HG03439 (cell line): ENCODE data around the gene NTSR1.

Experiments used
- ATAC-seq: cut with Tn5 transposase; IDR thresholded peaks from one replicate; pipeline ENCODE4 v1.9.1; 2021; ENCODE audit warnings: mild to moderate bottlenecking, moderate library complexity; ENCODE audit not compliant: unreplicated experiment

NTSR1 gene

GRCh38 chr20:62723768-62724450, 15.3 kb downstream of the NTSR1 start:
- no peak for ATAC-seq

- no peak for ATAC-seq
These were observed 16.3 kb downstream of the NTSR1 start for GRCh38 chr20:62724692-62725595.

- no peak for ATAC-seq
These were observed 17.1 kb downstream of the NTSR1 start for GRCh38 chr20:62725596-62726268.

- no peak for ATAC-seq
These were observed 17.6 kb downstream of the NTSR1 start for GRCh38 chr20:62726276-62726675.

- no peak for ATAC-seq
These were observed 18.3 kb downstream of the NTSR1 start for GRCh38 chr20:62726716-62727583.

GRCh38 chr20:62727584-62728027, 19.0 kb downstream of the NTSR1 start:
- no peak for ATAC-seq

- no peak for ATAC-seq
These were observed 19.6 kb downstream of the NTSR1 start for GRCh38 chr20:62728028-62728780.

- ATAC-seq: no peak
These were observed 20.2 kb downstream of the NTSR1 start for GRCh38 chr20:62728781-62729300.

- no peak for ATAC-seq
These were observed 21.8 kb downstream of the NTSR1 start for GRCh38 chr20:62730481-62730880.

GRCh38 chr20:62732031-62732760, 23.6 kb downstream of the NTSR1 start:
- ATAC-seq: no peak

GRCh38 chr20:62732842-62733525, 24.3 kb downstream of the NTSR1 start:
- no peak for ATAC-seq

GRCh38 chr20:62733526-62733842, 24.8 kb downstream of the NTSR1 start:
- ATAC-seq: no peak

- ATAC-seq: no peak
These were observed 25.3 kb downstream of the NTSR1 start for GRCh38 chr20:62733891-62734290.

- no peak for ATAC-seq
These were observed 25.7 kb downstream of the NTSR1 start for GRCh38 chr20:62734326-62734725.

- no peak for ATAC-seq
These were observed 26.2 kb downstream of the NTSR1 start for GRCh38 chr20:62734881-62735280.

- no peak for ATAC-seq
These were observed 26.7 kb downstream of the NTSR1 start for GRCh38 chr20:62735331-62735821.

- no peak for ATAC-seq
These were observed 27.4 kb downstream of the NTSR1 start for GRCh38 chr20:62736026-62736406.

GRCh38 chr20:62736407-62737071, 27.9 kb downstream of the NTSR1 start:
- ATAC-seq: no peak
